HEK293T (cell line): ENCODE measurements around the gene IL10RA.

Experiments
- CTCF ChIA-PET: fragments of 350-600 bp; formaldehyde crosslinking; extraction: SDS; loops from one replicate; lab custom pipeline; 2021; ENCODE audit warnings: antibody characterized with exemption, inconsistent platforms; lab: Yijun Ruan, JAX
- POLR2A ChIA-PET: fragments of 350-600 bp; formaldehyde crosslinking; extraction: SDS; loops from one replicate; lab custom pipeline; 2020; ENCODE audit warnings: antibody characterized with exemption, inconsistent platforms; lab: Yijun Ruan, JAX
- DNase-seq: peaks from one replicate; pipeline ENCODE4 v3.0.0; 2012; ENCODE audit warnings: mixed read lengths; ENCODE audit errors: extremely low spot score
- ARNT ChIP-seq: fragments of 450-650 bp; IDR thresholded peaks from 2 replicates; pipeline ENCODE4 v1.6.1; 2017; ENCODE audit warnings: mild to moderate bottlenecking
- BHLHE40 ChIP-seq: fragments of 450-650 bp; IDR thresholded peaks from 2 replicates; pipeline ENCODE4 v1.6.1; 2016; ENCODE audit warnings: mild to moderate bottlenecking, moderate library complexity, borderline replicate concordance
- CTBP1 ChIP-seq: fragments of 450-650 bp; IDR thresholded peaks from 2 replicates; pipeline ENCODE4 v1.6.1; 2016; ENCODE audit warnings: borderline replicate concordance
- ELF4 ChIP-seq: fragments of 450-650 bp; IDR thresholded peaks from 2 replicates; pipeline ENCODE4 v1.6.1; 2017; ENCODE audit warnings: antibody characterized with exemption
- FOXA1 ChIP-seq: fragments of 450-650 bp; IDR thresholded peaks from 2 replicates; pipeline ENCODE4 v1.6.1; 2016; ENCODE audit warnings: mild to moderate bottlenecking
- FOXK2 ChIP-seq: fragments of 450-650 bp; IDR thresholded peaks from 2 replicates; pipeline ENCODE4 v1.6.1; 2016; ENCODE audit warnings: mild to moderate bottlenecking
- FOXM1 ChIP-seq: fragments of 450-650 bp; IDR thresholded peaks from 2 replicates; pipeline ENCODE4 v1.6.1; 2017; ENCODE audit warnings: mild to moderate bottlenecking, borderline replicate concordance
- HDGF ChIP-seq: fragments of 450-650 bp; IDR thresholded peaks from 2 replicates; pipeline ENCODE4 v1.6.1; 2017; ENCODE audit warnings: antibody characterized with exemption, borderline replicate concordance
- L3MBTL2 ChIP-seq: fragments of 450-650 bp; conservative IDR thresholded peaks from 2 replicates; pipeline ENCODE4 v1.6.1; 2016; ENCODE audit warnings: mild to moderate bottlenecking
- LEF1 ChIP-seq: fragments of 450-650 bp; IDR thresholded peaks from 2 replicates; pipeline ENCODE4 v1.6.1; 2017; ENCODE audit warnings: mild to moderate bottlenecking, borderline replicate concordance
- NFRKB ChIP-seq: fragments of 450-650 bp; IDR thresholded peaks from 2 replicates; pipeline ENCODE4 v1.6.1; 2016; ENCODE audit warnings: mild to moderate bottlenecking, moderate library complexity
- PKNOX1 ChIP-seq: fragments of 450-650 bp; IDR thresholded peaks from 2 replicates; pipeline ENCODE4 v1.6.1; 2016
- SP1 ChIP-seq: fragments of 450-650 bp; IDR thresholded peaks from 2 replicates; pipeline ENCODE4 v1.6.1; 2017
- SUZ12 ChIP-seq: fragments of 450-650 bp; IDR thresholded peaks from 2 replicates; pipeline ENCODE4 v1.6.1; 2016; ENCODE audit warnings: mild to moderate bottlenecking
- TARDBP ChIP-seq: fragments of 450-650 bp; IDR thresholded peaks from 2 replicates; pipeline ENCODE4 v1.6.1; 2016
- ZNF384 ChIP-seq: fragments of 450-650 bp; IDR thresholded peaks from 2 replicates; pipeline ENCODE4 v1.6.1; 2016

IL10RA gene

GRCh38 chr11:117998664-117999353, 12.6 kb downstream of the IL10RA start:
- TF ChIP-seq FOXA1, result no peak
- TF ChIP-seq FOXM1, result no peak
- TF ChIP-seq L3MBTL2, result no peak
- TF ChIP-seq LEF1, result no peak
- TF ChIP-seq ZNF384, result no peak
- TF ChIP-seq BHLHE40, result no peak
- TF ChIP-seq TARDBP, result no peak
- TF ChIP-seq ELF4, result no peak
- POLR2A ChIA-PET, result no interaction called here
- CTCF ChIA-PET, result no interaction called here
- no peak for DNase-seq

GRCh38 chr11:117999354-117999993, 13.3 kb downstream of the IL10RA start:
- ChIA-PET CTCF (no interaction called here), POLR2A (no interaction called here)
- no peak for DNase-seq
- TF ChIP-seq PKNOX1 (no peak), L3MBTL2 (no peak), TARDBP (no peak), ELF4 (no peak), LEF1 (no peak), SP1 (no peak), BHLHE40 (no peak), SUZ12 (no peak), FOXA1 (no peak), CTBP1 (no peak), NFRKB (no peak), FOXM1 (no peak)

- ChIA-PET POLR2A (no interaction called here), CTCF (no interaction called here)
- DNase-seq, result no peak
- no peak for TF ChIP-seq NFRKB
- no peak for TF ChIP-seq ZNF384
- TF ChIP-seq LEF1, result no peak
- TF ChIP-seq ELF4, result no peak
- no peak for TF ChIP-seq FOXM1
- TF ChIP-seq L3MBTL2, result no peak
- no peak for TF ChIP-seq PKNOX1
- no peak for TF ChIP-seq ARNT
- TF ChIP-seq FOXA1, result no peak
- TF ChIP-seq SP1, result no peak
- TF ChIP-seq CTBP1, result no peak
- no peak for TF ChIP-seq FOXK2
- no peak for TF ChIP-seq SUZ12
- no peak for TF ChIP-seq HDGF
- TF ChIP-seq TARDBP, result no peak
- no peak for TF ChIP-seq BHLHE40
Measured at GRCh38 chr11:118000067-118000849, 14.1 kb downstream of the IL10RA start.

- ChIA-PET CTCF (no interaction called here), POLR2A (no interaction called here)
- DNase-seq, result no peak
- TF ChIP-seq ELF4 (no peak), ARNT (no peak), PKNOX1 (no peak), LEF1 (no peak), HDGF (no peak), CTBP1 (no peak), FOXA1 (no peak), FOXK2 (no peak), NFRKB (no peak), BHLHE40 (no peak), FOXM1 (no peak), ZNF384 (no peak), SUZ12 (no peak), SP1 (no peak), TARDBP (no peak), L3MBTL2 (no peak)
Measured at GRCh38 chr11:118000850-118001228, 14.6 kb downstream of the IL10RA start.

GRCh38 chr11:118001494-118001971, 15.3 kb downstream of the IL10RA start:
- CTCF ChIA-PET, result no interaction called here
- no peak for TF ChIP-seq PKNOX1
- POLR2A ChIA-PET, result no interaction called here
- no peak for DNase-seq
